ENCODE results near the gene UVRAG.
"Not testable (repeated sequence)": the region's sequence is repeated elsewhere in the genome, so short reads cannot be mapped to it uniquely, and the experiment has no call there.

UVRAG gene

DNA sequence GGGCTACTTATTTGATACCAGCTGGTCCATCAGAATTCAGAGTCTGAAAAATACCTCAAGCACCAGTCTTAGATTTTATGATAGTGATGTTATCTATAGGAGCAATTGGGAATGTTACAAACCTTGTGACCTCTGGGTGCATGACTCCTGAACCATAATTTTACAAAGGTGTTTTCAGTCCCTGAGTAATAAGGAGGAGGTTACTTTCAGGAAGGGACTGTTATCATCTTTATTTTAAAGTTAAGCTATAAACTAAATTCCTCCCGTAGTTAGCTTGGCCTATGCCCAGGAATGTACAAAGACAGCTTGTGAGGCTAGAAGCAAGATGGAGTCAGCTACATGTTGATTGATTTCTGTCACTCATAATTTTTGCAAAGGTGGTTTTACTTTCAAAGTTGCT, 101.9 kb downstream of the UVRAG start:
- Histone ChIP-seq H3K9ac (ENCODE audit: low read depth, low read length) (no peak overlapping the region), H3K27me3 (ENCODE audit: control insufficient read depth, insufficient read depth, low read length) (no peaks in the 10 kb centered on the region), H3K4me3 (ENCODE audit: low read depth, low read length) (no peak overlapping the region), H3K9me3 (ENCODE audit: control insufficient read depth, insufficient read depth, low read length) (no peaks in the 10 kb centered on the region), H3K36me3 (ENCODE audit: control insufficient read depth, insufficient read depth, low read length) (no peaks in the 10 kb centered on the region), H3K4me1 (ENCODE audit: control insufficient read depth, insufficient read depth, low read length) (no peaks in the 10 kb centered on the region)

- Histone ChIP-seq H3K9ac (ENCODE audit: low read depth, low read length) (no peak overlapping the region), H3K4me3 (ENCODE audit: low read depth, low read length) (no peak overlapping the region), H3K36me3 (ENCODE audit: control insufficient read depth, insufficient read depth, low read length) (no peaks in the 10 kb centered on the region), H3K27me3 (ENCODE audit: control insufficient read depth, insufficient read depth, low read length) (no peaks in the 10 kb centered on the region), H3K4me1 (ENCODE audit: control insufficient read depth, insufficient read depth, low read length) (no peaks in the 10 kb centered on the region), H3K9me3 (ENCODE audit: control insufficient read depth, insufficient read depth, low read length) (no peaks in the 10 kb centered on the region)
Measured at GRCh38 chr11:75918331-75918730, 103.3 kb downstream of the UVRAG start.

GRCh38 chr11:75919525-75919924, 104.5 kb downstream of the UVRAG start:
- H3K4me1 ChIP-seq (ENCODE audit: control insufficient read depth, insufficient read depth, low read length) = no peaks in the 10 kb centered on the region
- H3K9ac ChIP-seq (ENCODE audit: low read depth, low read length) = no peak overlapping the region
- H3K36me3 ChIP-seq (ENCODE audit: control insufficient read depth, insufficient read depth, low read length) = no peaks in the 10 kb centered on the region
- H3K9me3 ChIP-seq (ENCODE audit: control insufficient read depth, insufficient read depth, low read length) = no peaks in the 10 kb centered on the region
- no peaks in the 10 kb centered on the region for H3K27me3 ChIP-seq (ENCODE audit: control insufficient read depth, insufficient read depth, low read length)
- H3K4me3 ChIP-seq (ENCODE audit: low read depth, low read length) = no peak overlapping the region

DNA sequence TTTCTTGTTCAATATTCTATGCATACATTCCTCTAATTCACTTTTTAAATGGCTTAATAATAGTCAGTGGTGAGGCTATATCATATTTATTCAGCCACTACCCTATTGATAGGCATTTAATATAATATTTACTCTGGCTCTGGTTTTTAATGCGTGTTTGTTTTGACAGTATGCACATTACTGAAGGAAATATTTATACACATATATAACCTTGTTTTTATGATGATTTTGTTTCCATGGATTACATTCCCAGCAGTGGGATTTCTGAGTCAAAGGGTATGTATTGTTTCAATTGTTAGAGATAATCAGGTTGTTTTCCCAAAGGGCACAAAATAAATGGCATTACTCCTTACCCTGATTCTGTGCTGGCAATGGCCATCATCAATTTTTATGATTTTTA, 105.8 kb downstream of the UVRAG start:
- Histone ChIP-seq H3K9ac (ENCODE audit: low read depth, low read length) (no peak overlapping the region), H3K9me3 (ENCODE audit: control insufficient read depth, insufficient read depth, low read length) (no peaks in the 10 kb centered on the region), H3K27me3 (ENCODE audit: control insufficient read depth, insufficient read depth, low read length) (no peaks in the 10 kb centered on the region), H3K4me3 (ENCODE audit: low read depth, low read length) (no peak overlapping the region), H3K4me1 (ENCODE audit: control insufficient read depth, insufficient read depth, low read length) (no peaks in the 10 kb centered on the region), H3K36me3 (ENCODE audit: control insufficient read depth, insufficient read depth, low read length) (no peaks in the 10 kb centered on the region)

- Histone ChIP-seq H3K27me3 (ENCODE audit: control insufficient read depth, insufficient read depth, low read length) (no peaks in the 10 kb centered on the region), H3K36me3 (ENCODE audit: control insufficient read depth, insufficient read depth, low read length) (no peaks in the 10 kb centered on the region), H3K9ac (ENCODE audit: low read depth, low read length) (no peak overlapping the region), H3K4me3 (ENCODE audit: low read depth, low read length) (no peak overlapping the region), H3K4me1 (ENCODE audit: control insufficient read depth, insufficient read depth, low read length) (no peaks in the 10 kb centered on the region), H3K9me3 (ENCODE audit: control insufficient read depth, insufficient read depth, low read length) (no peaks in the 10 kb centered on the region)
Measured at GRCh38 chr11:75921808-75922207, 106.8 kb downstream of the UVRAG start.

- no peaks in the 10 kb centered on the region for H3K27me3 ChIP-seq (ENCODE audit: control insufficient read depth, insufficient read depth, low read length)
Measured at GRCh38 chr11:75924966-75925784, 110.2 kb downstream of the UVRAG start.

DNA sequence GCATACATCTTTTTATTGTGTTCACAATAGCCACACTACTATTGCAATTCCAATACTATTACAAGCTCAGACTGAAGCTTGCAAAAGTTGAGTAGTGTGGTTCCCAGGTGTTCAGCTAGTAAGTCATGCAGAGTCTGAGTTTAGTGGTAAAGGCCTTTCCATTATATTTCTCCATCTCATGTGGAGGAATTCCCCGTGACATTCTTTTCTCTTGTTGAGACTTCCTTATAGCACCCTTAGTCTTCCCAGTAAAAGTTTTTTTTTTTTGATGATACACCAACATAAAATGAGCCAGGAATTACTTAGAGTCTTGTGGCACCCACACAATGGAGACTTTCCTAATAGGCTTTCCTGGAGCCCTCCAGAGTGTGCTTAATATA, 110.8 kb downstream of the UVRAG start:
- Histone ChIP-seq H3K4me1 (ENCODE audit: control insufficient read depth, insufficient read depth, low read length) (no peaks in the 10 kb centered on the region), H3K4me3 (ENCODE audit: low read depth, low read length) (no peak overlapping the region), H3K9ac (ENCODE audit: low read depth, low read length) (no peak overlapping the region), H3K27me3 (ENCODE audit: control insufficient read depth, insufficient read depth, low read length) (no peaks in the 10 kb centered on the region), H3K9me3 (ENCODE audit: control insufficient read depth, insufficient read depth, low read length) (no peaks in the 10 kb centered on the region), H3K36me3 (ENCODE audit: control insufficient read depth, insufficient read depth, low read length) (no peaks in the 10 kb centered on the region)

More at GRCh38 chr11:75924966-75925784, 110.2 kb downstream of the UVRAG start:
- no peaks in the 10 kb centered on the region for H3K36me3 ChIP-seq (ENCODE audit: control insufficient read depth, insufficient read depth, low read length)
- H3K9ac ChIP-seq (ENCODE audit: low read depth, low read length) = no peak overlapping the region
- no peaks in the 10 kb centered on the region for H3K9me3 ChIP-seq (ENCODE audit: control insufficient read depth, insufficient read depth, low read length)
- no peaks in the 10 kb centered on the region for H3K4me1 ChIP-seq (ENCODE audit: control insufficient read depth, insufficient read depth, low read length)
- no peak overlapping the region for H3K4me3 ChIP-seq (ENCODE audit: low read depth, low read length)

GRCh38 chr11:75929706-75930105, 114.7 kb downstream of the UVRAG start:
- H3K4me3 ChIP-seq (ENCODE audit: low read depth, low read length) = no peak overlapping the region
- H3K9me3 ChIP-seq (ENCODE audit: control insufficient read depth, insufficient read depth, low read length) = no peaks in the 10 kb centered on the region
- H3K9ac ChIP-seq (ENCODE audit: low read depth, low read length) = no peak overlapping the region
- no peaks in the 10 kb centered on the region for H3K27me3 ChIP-seq (ENCODE audit: control insufficient read depth, insufficient read depth, low read length)
- no peaks in the 10 kb centered on the region for H3K36me3 ChIP-seq (ENCODE audit: control insufficient read depth, insufficient read depth, low read length)
- H3K4me1 ChIP-seq (ENCODE audit: control insufficient read depth, insufficient read depth, low read length) = no peaks in the 10 kb centered on the region

DNA sequence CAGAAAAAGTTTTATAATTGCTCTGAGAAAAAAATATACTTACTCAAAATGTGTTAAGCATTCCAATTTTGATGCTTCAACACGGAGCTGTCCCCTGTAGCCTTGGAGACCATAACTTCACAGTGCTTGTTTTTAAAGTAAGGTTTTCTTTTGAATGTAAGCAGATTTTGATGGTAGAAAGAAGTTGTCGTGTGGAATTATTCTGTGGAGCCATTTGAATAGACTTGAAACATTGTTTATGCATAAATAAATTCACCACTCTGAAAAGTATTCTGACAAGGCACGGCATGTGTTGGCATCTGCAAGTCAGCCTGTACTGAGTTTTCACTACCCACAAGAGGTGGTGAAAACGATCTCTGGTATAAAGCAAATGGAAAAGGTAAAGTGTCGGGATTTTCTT, 115.5 kb downstream of the UVRAG start:
- Histone ChIP-seq H3K9me3 (ENCODE audit: control insufficient read depth, insufficient read depth, low read length) (no peaks in the 10 kb centered on the region), H3K9ac (ENCODE audit: low read depth, low read length) (no peak overlapping the region), H3K27me3 (ENCODE audit: control insufficient read depth, insufficient read depth, low read length) (no peaks in the 10 kb centered on the region), H3K4me1 (ENCODE audit: control insufficient read depth, insufficient read depth, low read length) (no peaks in the 10 kb centered on the region), H3K36me3 (ENCODE audit: control insufficient read depth, insufficient read depth, low read length) (no peaks in the 10 kb centered on the region), H3K4me3 (ENCODE audit: low read depth, low read length) (no peak overlapping the region)

- H3K4me3 ChIP-seq (ENCODE audit: low read depth, low read length) = no peak overlapping the region
Measured at GRCh38 chr11:75931124-75931523, 116.1 kb downstream of the UVRAG start.

GRCh38 chr11:75933736-75934135, 118.7 kb downstream of the UVRAG start:
- H3K36me3 ChIP-seq (ENCODE audit: control insufficient read depth, insufficient read depth, low read length); H3K4me1 ChIP-seq (ENCODE audit: control insufficient read depth, insufficient read depth, low read length); H3K9me3 ChIP-seq (ENCODE audit: control insufficient read depth, insufficient read depth, low read length); H3K27me3 ChIP-seq (ENCODE audit: control insufficient read depth, insufficient read depth, low read length); H3K9ac ChIP-seq (ENCODE audit: low read depth, low read length); H3K4me3 ChIP-seq (ENCODE audit: low read depth, low read length): not testable (repeated sequence)

More at GRCh38 chr11:75931124-75931523, 116.1 kb downstream of the UVRAG start:
- Histone ChIP-seq H3K4me1 (ENCODE audit: control insufficient read depth, insufficient read depth, low read length) (no peaks in the 10 kb centered on the region), H3K36me3 (ENCODE audit: control insufficient read depth, insufficient read depth, low read length) (no peaks in the 10 kb centered on the region), H3K27me3 (ENCODE audit: control insufficient read depth, insufficient read depth, low read length) (no peaks in the 10 kb centered on the region), H3K9ac (ENCODE audit: low read depth, low read length) (no peak overlapping the region), H3K9me3 (ENCODE audit: control insufficient read depth, insufficient read depth, low read length) (no peaks in the 10 kb centered on the region)

DNA sequence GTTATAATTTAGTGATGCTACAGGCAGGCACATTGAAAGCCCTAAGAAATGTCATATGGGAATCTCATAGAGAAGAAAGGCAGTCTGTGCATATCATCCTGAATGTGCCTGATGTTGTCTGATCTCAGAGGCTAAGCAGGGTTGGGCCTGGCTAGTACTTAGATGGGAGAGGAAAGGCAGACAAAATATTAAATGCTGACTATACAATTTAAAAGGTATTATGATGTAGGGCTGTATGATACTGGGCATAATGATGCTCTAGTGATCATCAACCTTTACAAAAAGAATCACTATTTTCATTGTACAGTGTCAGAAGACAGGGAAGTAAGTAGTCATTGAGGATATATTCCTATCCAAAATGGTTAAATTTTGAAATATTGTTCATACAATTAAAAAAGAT, 119.8 kb downstream of the UVRAG start:
- Histone ChIP-seq H3K4me3 (ENCODE audit: low read depth, low read length) (no peak overlapping the region), H3K27me3 (ENCODE audit: control insufficient read depth, insufficient read depth, low read length) (no peaks in the 10 kb centered on the region), H3K9ac (ENCODE audit: low read depth, low read length) (no peak overlapping the region), H3K36me3 (ENCODE audit: control insufficient read depth, insufficient read depth, low read length) (no peaks in the 10 kb centered on the region), H3K4me1 (ENCODE audit: control insufficient read depth, insufficient read depth, low read length) (no peaks in the 10 kb centered on the region), H3K9me3 (ENCODE audit: control insufficient read depth, insufficient read depth, low read length) (no peaks in the 10 kb centered on the region)
